SK-N-MC (cell line): ENCODE results near the gene RAB23.

Experiments used
- EZH2 ChIP-seq: fragments of 200-600 bp; sonication (generic); IDR thresholded peaks from one replicate; pipeline ENCODE4 v1.6.1; 2017; ENCODE audit warnings: antibody characterized with exemption
- POLR2AphosphoS5 ChIP-seq: IDR thresholded peaks from 2 replicates; pipeline ENCODE4 v1.6.1; 2012; ENCODE audit warnings: mild to moderate bottlenecking, low read depth, low read length, borderline replicate concordance

GRCh38 chr6:57201718-57202117 lies 20.4 kb downstream of the RAB23 start:
- no peak for TF ChIP-seq POLR2AphosphoS5
- no peak for TF ChIP-seq EZH2
